ENCODE results near the gene SNX3.
"Not testable (repeated sequence)": the region's sequence is repeated elsewhere in the genome, so short reads cannot be mapped to it uniquely, and the experiment has no call there.

Gene SNX3

GRCh38 chr6:108263371-108263770 is 2.5 kb upstream of the SNX3 start:
- no peak for DNase-seq (ENCODE audit: low read depth in 2 of 3, low spot score in 1 of 3)

GRCh38 chr6:108260126-108260808 is 573 bp downstream of the SNX3 start:
- DNase-seq (ENCODE audit: low read depth in 2 of 3, low spot score in 1 of 3), result peak in 2 of 3 donors; percentile 5 to 8

- DNase-seq (ENCODE audit: low read depth in 2 of 3, low spot score in 1 of 3), result no peak
These were observed 6.1 kb downstream of the SNX3 start for GRCh38 chr6:108254433-108255410.

- no peak for DNase-seq (ENCODE audit: low read depth in 2 of 3, low spot score in 1 of 3)
These were observed 7.6 kb downstream of the SNX3 start for GRCh38 chr6:108253241-108253640.

- DNase-seq (ENCODE audit: low read depth in 2 of 3, low spot score in 1 of 3), result no peak
These were observed 8.8 kb downstream of the SNX3 start for GRCh38 chr6:108252055-108252454.

- DNase-seq (ENCODE audit: low read depth in 2 of 3, low spot score in 1 of 3), result no peak
These were observed 9.6 kb downstream of the SNX3 start for GRCh38 chr6:108251252-108251651.

GRCh38 chr6:108250240-108250866 is 10.5 kb downstream of the SNX3 start:
- DNase-seq (ENCODE audit: low read depth in 2 of 3, low spot score in 1 of 3), result no peak

- DNase-seq (ENCODE audit: low read depth in 2 of 3, low spot score in 1 of 3), result no peak
These were observed 12.8 kb downstream of the SNX3 start for GRCh38 chr6:108247965-108248536.

GRCh38 chr6:108245095-108245494 is 15.7 kb downstream of the SNX3 start:
- DNase-seq (ENCODE audit: low read depth in 2 of 3, low spot score in 1 of 3), result not testable (repeated sequence)

GRCh38 chr6:108243836-108244235 is 17.0 kb downstream of the SNX3 start:
- no peak for DNase-seq (ENCODE audit: low read depth in 2 of 3, low spot score in 1 of 3)

- no peak for DNase-seq (ENCODE audit: low read depth in 2 of 3, low spot score in 1 of 3)
These were observed 18.1 kb downstream of the SNX3 start for GRCh38 chr6:108242721-108243120.

- no peak for DNase-seq (ENCODE audit: low read depth in 2 of 3, low spot score in 1 of 3)
These were observed 18.6 kb downstream of the SNX3 start for GRCh38 chr6:108242259-108242658.

- DNase-seq (ENCODE audit: low read depth in 2 of 3, low spot score in 1 of 3), result no peak
These were observed 22.5 kb downstream of the SNX3 start for GRCh38 chr6:108238322-108238721.

GRCh38 chr6:108236791-108237190 is 24.0 kb downstream of the SNX3 start:
- no peak for DNase-seq (ENCODE audit: low read depth in 2 of 3, low spot score in 1 of 3)

GRCh38 chr6:108235127-108235526 is 25.7 kb downstream of the SNX3 start:
- no peak for DNase-seq (ENCODE audit: low read depth in 2 of 3, low spot score in 1 of 3)

GRCh38 chr6:108228416-108228815 is 32.4 kb downstream of the SNX3 start:
- no peak for DNase-seq (ENCODE audit: low read depth in 2 of 3, low spot score in 1 of 3)

- no peak for DNase-seq (ENCODE audit: low read depth in 2 of 3, low spot score in 1 of 3)
These were observed 33.5 kb downstream of the SNX3 start for GRCh38 chr6:108227290-108227689.

- DNase-seq (ENCODE audit: low read depth in 2 of 3, low spot score in 1 of 3), result no peak
These were observed 38.3 kb downstream of the SNX3 start for GRCh38 chr6:108222504-108222903.

- no peak for DNase-seq (ENCODE audit: low read depth in 2 of 3, low spot score in 1 of 3)
These were observed 38.8 kb downstream of the SNX3 start for GRCh38 chr6:108222064-108222463.

- no peak for DNase-seq (ENCODE audit: low read depth in 2 of 3, low spot score in 1 of 3)
These were observed 49.2 kb downstream of the SNX3 start for GRCh38 chr6:108211671-108212070.

GRCh38 chr6:108210556-108210955 is 50.3 kb downstream of the SNX3 start:
- no peak for DNase-seq (ENCODE audit: low read depth in 2 of 3, low spot score in 1 of 3)

Data from stimulated activated CD4-positive, alpha-beta T cell treated with anti-CD3 and anti-CD28 coated beads, Interleukin-12 subunit alpha, Interleukin-12 subunit beta, amount 100 ng/mL, for 48 hours (primary cell).